OCI-LY1 (cell line): Measurements from ENCODE around the gene RBMS3.

Source experiments
- H2AFZ ChIP-seq: fragments of 200-600 bp; sonication (generic), shearing (Covaris generic); 2 replicates; pipeline ENCODE4 v1.6.0; 2014; ENCODE audit warnings: antibody characterized with exemption, mild to moderate bottlenecking, low read length
- H3F3A ChIP-seq: fragments of 200-600 bp; sonication (generic), shearing (Covaris generic); 2 replicates; pipeline ENCODE4 v1.6.0; 2014; ENCODE audit warnings: mild to moderate bottlenecking, antibody characterized with exemption, low read length, moderate library complexity; ENCODE audit not compliant: insufficient read depth
- H3K27ac ChIP-seq: fragments of 200-600 bp; sonication (generic); 2 replicates; pipeline ENCODE4 v1.5.1; 2014; ENCODE audit warnings: low read length, mixed run types, mild to moderate bottlenecking, low read depth; ENCODE audit not compliant: poor library complexity, severe bottlenecking
- H3K27me3 ChIP-seq: fragments of 200-600 bp; sonication (generic); 2 replicates; pipeline ENCODE4 v1.6.0; 2014; ENCODE audit warnings: antibody characterized with exemption, mild to moderate bottlenecking, low read length, moderate library complexity; ENCODE audit not compliant: insufficient read depth
- H3K36me3 ChIP-seq: fragments of 200-600 bp; sonication (generic); 2 replicates; pipeline ENCODE4 v1.6.1; 2014; ENCODE audit warnings: mild to moderate bottlenecking, antibody characterized with exemption, low read length, moderate library complexity, mixed read lengths; ENCODE audit not compliant: insufficient read depth
- H3K4me1 ChIP-seq: fragments of 200-600 bp; sonication (generic); 2 replicates; pipeline ENCODE4 v1.5.1; 2014; ENCODE audit warnings: mild to moderate bottlenecking, low read length, moderate library complexity; ENCODE audit not compliant: insufficient read depth, severe bottlenecking
- H3K4me2 ChIP-seq: fragments of 200-600 bp; sonication (generic), shearing (Covaris generic); 2 replicates; pipeline ENCODE4 v1.6.1; 2014; ENCODE audit warnings: low read length
- H3K4me3 ChIP-seq: fragments of 200-600 bp; sonication (generic); 2 replicates; pipeline ENCODE4 v1.5.1; 2014; ENCODE audit warnings: low read length, low read depth, mild to moderate bottlenecking, mixed read lengths; ENCODE audit not compliant: poor library complexity, severe bottlenecking
- H3K79me2 ChIP-seq: fragments of 200-600 bp; shearing (Covaris generic); 2 replicates; pipeline ENCODE4 v1.6.1; 2016; ENCODE audit warnings: mixed run types, low read length, mixed read lengths; ENCODE audit not compliant: insufficient read depth
- H3K9ac ChIP-seq: fragments of 200-600 bp; sonication (generic), shearing (Covaris generic); 2 replicates; pipeline ENCODE4 v1.6.1; 2014; ENCODE audit warnings: mild to moderate bottlenecking, low read length, mixed read lengths
- H3K9me2 ChIP-seq: fragments of 200-600 bp; sonication (generic), shearing (Covaris generic); 2 replicates; pipeline ENCODE4 v1.6.1; 2014; ENCODE audit warnings: low read depth, mild to moderate bottlenecking, low read length, mixed read lengths
- H3K9me3 ChIP-seq: fragments of 200-600 bp; shearing (Covaris generic); 2 replicates; pipeline ENCODE4 v1.6.1; 2014; ENCODE audit warnings: low read length, mixed read lengths
- H4K20me1 ChIP-seq: fragments of 200-600 bp; sonication (generic), shearing (Covaris generic); 2 replicates; pipeline ENCODE4 v1.6.0; 2016; ENCODE audit warnings: mild to moderate bottlenecking, low read length; ENCODE audit not compliant: insufficient read depth
- EZH2 ChIP-seq: fragments of 200-600 bp; sonication (generic), shearing (Covaris generic); IDR thresholded peaks from 2 replicates; pipeline ENCODE4 v1.8.0; 2017; ENCODE audit warnings: borderline replicate concordance, mixed run types, mild to moderate bottlenecking, antibody characterized with exemption, low read length, moderate library complexity, mixed read lengths
- TF ChIP-seq, protein P1 (sequence below): fragments of 200-600 bp; sonication (generic), shearing (Covaris generic); IDR thresholded peaks from 2 replicates; pipeline ENCODE4 v1.5.1; 2017; ENCODE audit warnings: mild to moderate bottlenecking, antibody characterized with exemption, low read length, moderate library complexity, mixed read lengths

Gene RBMS3

DNA sequence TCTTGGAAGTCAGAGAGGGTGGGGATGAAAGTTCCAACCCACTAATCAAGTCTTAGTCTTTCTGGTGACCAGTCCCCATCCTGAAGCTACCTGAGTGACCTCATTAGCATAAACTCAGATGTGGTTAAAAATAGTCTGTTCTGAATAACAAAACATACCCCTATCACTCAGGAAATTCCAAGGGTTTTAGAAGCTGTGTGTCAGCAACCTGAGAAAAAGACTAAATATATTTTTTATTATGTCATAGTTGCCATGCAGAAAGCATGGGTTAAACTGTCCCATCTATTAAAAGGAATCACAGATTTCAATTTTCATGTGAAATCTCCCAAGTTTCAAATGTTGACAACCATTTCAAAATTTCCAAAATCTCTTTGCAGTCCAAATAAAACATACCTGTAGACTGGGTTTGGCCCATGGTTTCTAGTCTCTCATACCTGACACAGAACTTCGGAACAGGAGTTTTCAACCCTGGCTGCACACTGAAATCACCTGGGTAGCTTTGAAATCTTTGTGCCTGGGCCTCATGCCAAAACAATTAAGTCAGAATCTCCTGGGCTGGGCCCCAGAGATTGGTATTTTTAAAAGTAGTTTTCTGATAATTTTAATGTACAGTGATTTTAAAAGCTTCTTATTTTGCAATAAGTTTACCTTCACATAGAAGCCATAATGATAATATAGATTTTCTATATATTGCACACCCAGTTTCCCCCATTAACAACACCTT lies 476.3 kb downstream of the RBMS3 start:
- H3K4me2 ChIP-seq = no peak overlapping the region
- H4K20me1 ChIP-seq = no peaks in the 10 kb centered on the region
- no peaks in the 10 kb centered on the region for H3K79me2 ChIP-seq
- H3K27me3 ChIP-seq = no peaks in the 10 kb centered on the region
- TF ChIP-seq, protein P1, sequence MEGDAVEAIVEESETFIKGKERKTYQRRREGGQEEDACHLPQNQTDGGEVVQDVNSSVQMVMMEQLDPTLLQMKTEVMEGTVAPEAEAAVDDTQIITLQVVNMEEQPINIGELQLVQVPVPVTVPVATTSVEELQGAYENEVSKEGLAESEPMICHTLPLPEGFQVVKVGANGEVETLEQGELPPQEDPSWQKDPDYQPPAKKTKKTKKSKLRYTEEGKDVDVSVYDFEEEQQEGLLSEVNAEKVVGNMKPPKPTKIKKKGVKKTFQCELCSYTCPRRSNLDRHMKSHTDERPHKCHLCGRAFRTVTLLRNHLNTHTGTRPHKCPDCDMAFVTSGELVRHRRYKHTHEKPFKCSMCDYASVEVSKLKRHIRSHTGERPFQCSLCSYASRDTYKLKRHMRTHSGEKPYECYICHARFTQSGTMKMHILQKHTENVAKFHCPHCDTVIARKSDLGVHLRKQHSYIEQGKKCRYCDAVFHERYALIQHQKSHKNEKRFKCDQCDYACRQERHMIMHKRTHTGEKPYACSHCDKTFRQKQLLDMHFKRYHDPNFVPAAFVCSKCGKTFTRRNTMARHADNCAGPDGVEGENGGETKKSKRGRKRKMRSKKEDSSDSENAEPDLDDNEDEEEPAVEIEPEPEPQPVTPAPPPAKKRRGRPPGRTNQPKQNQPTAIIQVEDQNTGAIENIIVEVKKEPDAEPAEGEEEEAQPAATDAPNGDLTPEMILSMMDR = no peak
- no peak for TF ChIP-seq EZH2
- peak overlapping the region; percentile 71 for H3K27ac ChIP-seq
- H3F3A ChIP-seq = no peaks in the 10 kb centered on the region
- H3K9me3 ChIP-seq = no peaks in the 10 kb centered on the region
- no peak overlapping the region for H2AFZ ChIP-seq
- H3K4me1 ChIP-seq = peaks cover 96% of the 10 kb centered on the region
- H3K36me3 ChIP-seq = no peaks in the 10 kb centered on the region
- H3K9ac ChIP-seq = no peak overlapping the region
- no peak overlapping the region for H3K4me3 ChIP-seq
- H3K9me2 ChIP-seq = no peaks in the 10 kb centered on the region

DNA sequence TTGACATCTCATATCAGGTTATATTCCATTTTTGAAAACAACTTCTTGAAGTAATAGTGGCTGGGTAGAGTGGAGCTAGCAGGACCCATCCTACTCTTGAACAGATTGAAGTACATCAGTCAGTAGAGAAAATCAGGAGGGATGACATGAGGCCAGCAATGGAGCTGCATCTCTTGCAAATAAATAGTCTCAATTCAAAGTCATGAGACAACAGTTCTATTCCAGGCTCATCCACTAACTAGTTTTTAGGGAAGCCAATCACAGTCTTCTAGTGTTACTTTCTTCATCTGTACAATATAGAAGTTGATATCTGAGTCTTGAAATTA lies 477.2 kb downstream of the RBMS3 start:
- no peaks in the 10 kb centered on the region for H3K36me3 ChIP-seq
- H3K9ac ChIP-seq = no peak overlapping the region
- peaks cover 91% of the 10 kb centered on the region for H3K4me1 ChIP-seq
- no peak overlapping the region; the same call in 1 of the 2 replicates for H3K4me2 ChIP-seq
- peak overlapping the region; percentile 71 for H3K27ac ChIP-seq
- no peak for TF ChIP-seq EZH2
- TF ChIP-seq, protein P1 = no peak
- H3K27me3 ChIP-seq = no peaks in the 10 kb centered on the region
- H2AFZ ChIP-seq = no peak overlapping the region
- no peaks in the 10 kb centered on the region for H4K20me1 ChIP-seq
- no peaks in the 10 kb centered on the region for H3K9me3 ChIP-seq
- H3K9me2 ChIP-seq = no peaks in the 10 kb centered on the region
- H3K4me3 ChIP-seq = no peak overlapping the region
- no peaks in the 10 kb centered on the region for H3F3A ChIP-seq
- no peaks in the 10 kb centered on the region for H3K79me2 ChIP-seq

DNA sequence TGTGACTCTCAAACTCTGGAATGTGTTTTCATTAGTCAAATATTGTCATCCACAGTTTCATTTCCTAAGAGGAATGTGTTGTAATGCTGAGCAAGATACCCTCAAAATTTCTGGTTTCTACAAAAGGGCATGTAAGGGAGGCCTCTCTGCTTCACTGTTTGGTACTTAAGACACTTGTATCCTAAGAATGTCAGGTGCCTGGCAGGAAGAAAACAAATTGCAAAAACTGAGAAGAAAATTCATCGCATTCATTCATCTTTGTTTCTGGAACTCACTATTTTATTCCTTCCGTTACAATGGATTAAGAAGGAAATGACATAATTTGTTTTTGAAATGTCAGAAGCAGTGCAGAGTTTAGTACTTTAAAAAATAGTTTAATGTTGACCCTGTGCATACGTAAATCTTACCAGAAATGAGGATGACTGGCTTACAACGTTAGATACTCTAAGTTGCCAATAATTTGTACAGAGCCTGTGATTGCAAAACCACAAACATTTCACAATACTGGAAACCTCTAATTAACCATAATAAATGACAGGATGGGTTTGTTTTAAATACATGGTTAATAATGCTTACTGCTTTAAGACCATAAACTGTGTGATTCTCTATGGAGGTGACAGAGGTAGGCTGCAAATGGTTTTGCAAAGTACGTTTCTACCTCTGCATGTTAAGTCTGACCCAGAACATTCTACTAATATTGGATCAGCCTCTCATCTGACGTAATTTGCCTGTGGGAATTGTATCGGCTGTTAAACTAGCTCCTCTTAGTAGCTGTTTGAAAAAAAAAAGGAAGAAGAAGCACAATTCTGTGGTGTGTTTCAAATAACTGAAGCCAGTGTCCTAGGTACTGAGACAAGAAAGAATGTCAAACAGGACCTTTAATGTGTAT lies 477.8 kb downstream of the RBMS3 start:
- no peaks in the 10 kb centered on the region for H4K20me1 ChIP-seq
- H3K27me3 ChIP-seq = no peaks in the 10 kb centered on the region
- H3K9ac ChIP-seq = peak overlapping the region; percentile 23; the same call in 1 of the 2 replicates
- H2AFZ ChIP-seq = no peak overlapping the region
- no peaks in the 10 kb centered on the region for H3K79me2 ChIP-seq
- H3F3A ChIP-seq = no peaks in the 10 kb centered on the region
- peaks cover 91% of the 10 kb centered on the region for H3K4me1 ChIP-seq
- H3K27ac ChIP-seq = peak overlapping the region; percentile 71
- no peaks in the 10 kb centered on the region for H3K9me3 ChIP-seq
- peak overlapping the region; percentile 48 for H3K4me2 ChIP-seq
- no peaks in the 10 kb centered on the region for H3K36me3 ChIP-seq
- peak overlapping the region; percentile 4 for H3K4me3 ChIP-seq
- H3K9me2 ChIP-seq = no peaks in the 10 kb centered on the region
- no peak for TF ChIP-seq EZH2
- TF ChIP-seq, protein P1 = no peak
